ENCODE results near the gene MEIS3. TPM values are rescaled to one million over a fixed set of nuclear protein-coding genes. Genes with fewer than 3 reads are reported as not detected.

The MEIS3 gene
- total RNA-seq, 2 experiments from 2014 or later: not detected

DNA sequence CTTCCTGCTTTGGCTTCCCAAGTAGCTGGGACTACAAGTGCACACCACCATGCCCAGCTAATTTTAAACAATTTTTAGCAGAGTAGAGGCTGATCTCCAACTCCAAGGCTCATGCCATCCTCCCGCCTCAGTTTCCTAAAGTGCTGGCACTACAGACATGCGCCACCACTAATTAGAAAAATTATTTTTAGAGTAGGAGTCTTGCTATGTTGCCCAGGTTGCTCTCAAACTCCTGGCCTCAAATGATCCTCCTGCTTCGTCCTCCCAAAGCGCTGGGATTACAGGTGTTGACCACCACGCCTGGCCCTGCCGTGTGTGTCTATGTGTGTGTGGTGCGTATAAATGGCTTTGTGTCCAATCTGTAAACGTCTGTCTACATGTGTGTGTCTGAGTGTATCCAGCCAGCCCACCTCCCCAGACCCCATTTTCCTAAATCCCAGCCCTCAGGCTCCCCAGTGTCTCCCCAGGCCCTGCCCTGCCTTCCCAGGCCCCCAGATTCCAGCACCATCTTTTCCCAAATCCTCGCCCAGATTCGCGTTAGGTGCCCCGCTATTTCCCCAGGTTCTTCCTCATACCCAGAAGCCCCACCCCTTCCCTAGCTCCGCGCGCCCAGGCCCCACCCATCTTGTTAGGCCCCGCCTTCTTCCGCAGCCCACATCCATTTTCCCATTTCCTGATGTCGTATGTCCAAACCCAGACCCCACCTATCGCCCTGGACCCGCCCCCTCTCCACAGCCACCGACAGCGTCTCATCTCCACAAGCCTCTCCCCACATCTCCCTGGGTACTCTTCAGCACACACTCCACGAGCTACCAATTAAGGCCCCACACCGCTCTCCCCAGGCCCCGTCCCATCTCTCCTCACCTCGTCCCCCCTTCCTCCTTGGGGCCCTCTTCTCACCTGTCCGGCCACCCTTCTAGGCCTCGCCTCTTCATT lies 27.5 kb upstream of the MEIS3 start:
- POLR2A ChIA-PET: interaction anchor here (0.6 to 1.0 kb wide), 2 partner anchors 10 to 838 kb away, joined by 3 to 4 read pairs; no protein-coding TSS in a partner anchor
- Mint-ChIP-seq H3K27ac (peak overlapping the region; percentile 36), H3K36me3 (ENCODE audit: low read depth) (peaks cover 2% of the 10 kb centered on the region)

GRCh38 chr19:47445937-47446402 lies 26.6 kb upstream of the MEIS3 start:
- POLR2A ChIA-PET: interaction anchor here (0.9 to 1.0 kb wide), 2 partner anchors 9 to 164 kb away, joined by 3 read pairs; no protein-coding TSS in a partner anchor
- CTCF ChIA-PET: interaction anchor here (1.1 to 3.6 kb wide), 6 partner anchors 10 to 267 kb away, joined by 3 to 28 read pairs (median 4); partner anchors contain the start of gene KPTN
- Mint-ChIP-seq H3K36me3 (ENCODE audit: low read depth) (peaks cover 2% of the 10 kb centered on the region), H3K27ac (peak overlapping the region; percentile 17), H3K4me3 (peak overlapping the region; percentile 36), H3K27me3 (ENCODE audit: low read depth) (peaks cover 60% of the 10 kb centered on the region), H3K9me3 (ENCODE audit: insufficient read depth) (no peaks in the 10 kb centered on the region), H3K4me1 (ENCODE audit: low read depth) (peaks cover 45% of the 10 kb centered on the region)
- peak; percentile 79 for DNase-seq
- peak; percentile 70 for ATAC-seq

More for the DNA sequence above, 27.5 kb upstream of the MEIS3 start:
- Mint-ChIP-seq H3K27me3 (ENCODE audit: low read depth) (peaks cover 63% of the 10 kb centered on the region), H3K9me3 (ENCODE audit: insufficient read depth) (no peaks in the 10 kb centered on the region), H3K4me3 (peak overlapping the region; percentile 53), H3K4me1 (ENCODE audit: low read depth) (peaks cover 45% of the 10 kb centered on the region)
- peak; percentile 63 for DNase-seq
- CTCF ChIA-PET: interaction anchor here (1.1 to 3.6 kb wide), 5 partner anchors 11 to 266 kb away, joined by 3 to 28 read pairs (median 5); partner anchors contain the start of gene KPTN
- peak; percentile 8 for ATAC-seq

- Mint-ChIP-seq H3K36me3 (ENCODE audit: low read depth) (peaks cover 2% of the 10 kb centered on the region), H3K9me3 (ENCODE audit: insufficient read depth) (no peaks in the 10 kb centered on the region), H3K4me3 (peak overlapping the region; percentile 36), H3K4me1 (ENCODE audit: low read depth) (peaks cover 45% of the 10 kb centered on the region), H3K27me3 (ENCODE audit: low read depth) (peaks cover 63% of the 10 kb centered on the region), H3K27ac (peak overlapping the region; percentile 17)
- ChIA-PET CTCF (interaction anchor here (1.1 to 3.6 kb wide), 4 partner anchors 10 to 255 kb away, joined by 3 to 28 read pairs (median 4); no protein-coding TSS in a partner anchor), POLR2A (interaction anchor here (0.9 kb wide), 1 partner anchor 165 kb away, joined by 3 read pairs; no protein-coding TSS in a partner anchor)
- no peak for ATAC-seq
- no peak for DNase-seq
Observed at GRCh38 chr19:47445527-47445926, 26.2 kb upstream of the MEIS3 start.

GRCh38 chr19:47444388-47444821 lies 25.1 kb upstream of the MEIS3 start:
- H3K4me1 Mint-ChIP-seq (ENCODE audit: low read depth): peaks cover 45% of the 10 kb centered on the region
- POLR2A ChIA-PET: interaction anchor here (0.9 kb wide), 1 partner anchor 65 kb away, joined by 4 read pairs; no protein-coding TSS in a partner anchor

GRCh38 chr19:47443331-47443730 lies 24.0 kb upstream of the MEIS3 start:
- DNase-seq (no peak), ATAC-seq (no peak)
- H3K27ac Mint-ChIP-seq: no peak overlapping the region
- no peak overlapping the region for H3K4me3 Mint-ChIP-seq
- peaks cover 57% of the 10 kb centered on the region for H3K27me3 Mint-ChIP-seq (ENCODE audit: low read depth)
- peaks cover 2% of the 10 kb centered on the region for H3K36me3 Mint-ChIP-seq (ENCODE audit: low read depth)
- ChIA-PET POLR2A (no interaction called here), CTCF (interaction anchor here (0.6 to 1.2 kb wide), 2 partner anchors 41 to 287 kb away, joined by 3 read pairs; partner anchors contain the start of gene KPTN)
- H3K4me1 Mint-ChIP-seq (ENCODE audit: low read depth): peaks cover 48% of the 10 kb centered on the region
- H3K9me3 Mint-ChIP-seq (ENCODE audit: insufficient read depth): no peaks in the 10 kb centered on the region

More at GRCh38 chr19:47444388-47444821, 25.1 kb upstream of the MEIS3 start:
- DNase-seq: peak; percentile 61
- Mint-ChIP-seq H3K27me3 (ENCODE audit: low read depth) (peaks cover 61% of the 10 kb centered on the region), H3K9me3 (ENCODE audit: insufficient read depth) (no peaks in the 10 kb centered on the region), H3K27ac (no peak overlapping the region), H3K4me3 (peak overlapping the region; percentile 0), H3K36me3 (ENCODE audit: low read depth) (peaks cover 2% of the 10 kb centered on the region)
- CTCF ChIA-PET: interaction anchor here (0.7 to 3.6 kb wide), 5 partner anchors 8 to 256 kb away, joined by 3 to 28 read pairs (median 4); no protein-coding TSS in a partner anchor
- peak; percentile 19 for ATAC-seq

DNA sequence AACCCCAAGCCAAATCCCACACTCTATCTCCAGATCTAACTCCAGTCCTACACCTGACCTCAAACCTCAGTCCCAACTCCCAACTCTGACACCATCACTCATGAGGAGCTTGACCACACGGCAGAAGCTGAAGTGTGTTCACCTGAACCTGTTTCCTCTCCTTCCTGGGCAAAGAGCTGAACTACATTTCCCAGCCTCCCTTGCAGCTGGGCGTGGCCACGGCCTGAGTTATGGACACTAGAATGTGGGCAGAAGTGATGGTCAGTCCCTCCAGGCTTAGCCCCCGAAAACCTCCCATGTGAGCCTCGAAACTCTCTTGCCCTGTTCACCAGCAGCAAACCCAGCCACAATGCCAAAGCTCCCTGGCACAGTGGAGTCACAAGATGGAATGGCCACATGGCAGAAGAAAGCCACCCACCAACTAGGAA lies 19.5 kb upstream of the MEIS3 start:
- CTCF ChIA-PET: interaction anchor here (1.0 to 5.7 kb wide), 7 partner anchors 9 to 274 kb away, joined by 3 to 118 read pairs (median 4); partner anchors contain the start of genes EHD2 and KPTN
- no peak overlapping the region for H3K4me3 Mint-ChIP-seq
- H3K27ac Mint-ChIP-seq: no peak overlapping the region
- no peak for ATAC-seq
- H3K9me3 Mint-ChIP-seq (ENCODE audit: insufficient read depth): no peaks in the 10 kb centered on the region
- no peaks in the 10 kb centered on the region for H3K36me3 Mint-ChIP-seq (ENCODE audit: low read depth)
- H3K4me1 Mint-ChIP-seq (ENCODE audit: low read depth): peaks cover 43% of the 10 kb centered on the region
- DNase-seq: no peak
- POLR2A ChIA-PET: interaction anchor here (0.6 to 0.7 kb wide), 3 partner anchors 165 to 318 kb away, joined by 3 read pairs; no protein-coding TSS in a partner anchor
- H3K27me3 Mint-ChIP-seq (ENCODE audit: low read depth): peaks cover 27% of the 10 kb centered on the region

- Mint-ChIP-seq H3K4me1 (ENCODE audit: low read depth) (peaks cover 46% of the 10 kb centered on the region), H3K36me3 (ENCODE audit: low read depth) (peaks cover 3% of the 10 kb centered on the region), H3K4me3 (no peak overlapping the region), H3K9me3 (ENCODE audit: insufficient read depth) (no peaks in the 10 kb centered on the region), H3K27me3 (ENCODE audit: low read depth) (peaks cover 17% of the 10 kb centered on the region), H3K27ac (no peak overlapping the region)
- ChIA-PET CTCF (interaction anchor here (1.0 to 5.7 kb wide), 7 partner anchors 9 to 269 kb away, joined by 3 to 118 read pairs (median 5); partner anchors contain the start of genes DHX34 and KPTN), POLR2A (interaction anchor here (2.2 to 2.6 kb wide), 2 partner anchors 47 to 270 kb away, joined by 10 to 14 read pairs; partner anchors contain the start of gene KPTN)
- no peak for DNase-seq
- no peak for ATAC-seq
Observed at GRCh38 chr19:47437500-47437899, 18.2 kb upstream of the MEIS3 start.

DNA sequence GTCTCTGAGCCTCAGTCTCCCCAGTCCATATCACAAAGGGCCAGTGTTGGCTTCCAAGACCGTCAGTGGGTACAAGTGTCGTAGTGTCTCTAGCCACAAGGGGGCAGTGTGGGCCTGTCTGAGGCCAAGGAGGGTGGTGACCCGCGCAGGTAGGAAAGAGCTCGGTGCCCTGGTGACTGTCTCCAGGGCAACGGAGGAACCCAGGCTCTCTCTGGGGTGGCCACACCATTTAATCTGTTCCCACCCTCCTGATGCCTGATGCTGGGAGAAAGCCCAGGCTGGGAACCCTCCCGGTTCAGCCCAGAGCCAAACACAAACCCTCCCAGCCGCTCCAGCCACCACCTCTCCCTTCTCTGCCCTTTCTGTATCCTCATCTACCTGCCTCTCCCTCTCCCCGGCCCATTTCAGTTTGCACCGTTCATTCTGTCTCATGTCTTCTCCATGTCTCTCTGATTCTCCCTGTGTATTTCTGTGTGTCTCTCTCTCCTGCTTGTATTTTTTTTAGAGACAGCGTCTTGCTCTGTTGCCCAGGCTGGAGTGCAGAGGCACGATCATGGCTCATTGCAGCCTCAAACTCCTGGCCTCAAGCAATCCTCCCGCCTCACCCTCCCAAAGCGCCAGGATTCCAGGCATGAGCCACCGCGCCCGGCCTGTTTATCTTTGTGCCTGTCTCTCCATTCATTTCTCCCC lies 17.5 kb upstream of the MEIS3 start:
- peaks cover 53% of the 10 kb centered on the region for H3K4me1 Mint-ChIP-seq (ENCODE audit: low read depth)
- ChIA-PET POLR2A (interaction anchor here (0.6 to 2.6 kb wide), 3 partner anchors 9 to 271 kb away, joined by 3 to 14 read pairs (median 10); partner anchors contain the start of gene KPTN), CTCF (interaction anchor here (0.5 to 5.7 kb wide), 42 partner anchors 9 to 309 kb away, joined by 3 to 118 read pairs (median 4); partner anchors contain the start of genes BICRA, CCDC9, DHX34 and KPTN)
- peaks cover 13% of the 10 kb centered on the region for H3K27me3 Mint-ChIP-seq (ENCODE audit: low read depth)
- H3K27ac Mint-ChIP-seq: peak overlapping the region; percentile 27
- DNase-seq (peak; percentile 90), ATAC-seq (peak; percentile 88)
- no peaks in the 10 kb centered on the region for H3K9me3 Mint-ChIP-seq (ENCODE audit: insufficient read depth)
- H3K36me3 Mint-ChIP-seq (ENCODE audit: low read depth): peaks cover 3% of the 10 kb centered on the region
- no peak overlapping the region for H3K4me3 Mint-ChIP-seq

DNA sequence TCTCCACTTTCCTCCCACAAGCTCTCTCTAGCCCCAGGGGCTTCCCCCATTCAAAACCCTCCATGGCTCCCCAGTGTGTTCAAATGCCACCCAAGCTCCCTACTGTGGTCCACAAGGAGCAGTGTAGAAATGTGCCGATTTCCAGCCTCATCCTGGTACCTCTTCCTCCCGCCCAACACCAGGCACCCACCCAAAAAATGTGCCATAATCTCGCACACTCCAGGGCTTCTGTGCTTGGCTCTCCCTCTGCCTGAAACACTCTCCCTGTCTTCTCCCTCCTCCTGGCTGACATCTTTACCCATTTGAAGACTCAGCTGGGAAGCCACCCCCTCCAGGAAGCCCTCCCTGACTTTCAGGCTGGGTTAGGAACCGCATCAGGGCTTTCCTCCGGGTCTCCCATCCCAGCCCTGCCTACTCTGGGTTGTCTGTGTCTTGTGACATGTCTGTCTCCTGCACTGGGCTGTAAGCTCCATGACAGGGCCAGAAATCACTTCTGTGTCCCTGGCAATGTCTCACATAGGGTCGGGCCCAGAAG lies 16.6 kb upstream of the MEIS3 start:
- Mint-ChIP-seq H3K27me3 (ENCODE audit: low read depth) (peaks cover 14% of the 10 kb centered on the region), H3K4me1 (ENCODE audit: low read depth) (peaks cover 57% of the 10 kb centered on the region), H3K27ac (peak overlapping the region; percentile 23), H3K4me3 (no peak overlapping the region), H3K9me3 (ENCODE audit: insufficient read depth) (no peaks in the 10 kb centered on the region), H3K36me3 (ENCODE audit: low read depth) (peaks cover 6% of the 10 kb centered on the region)
- CTCF ChIA-PET: interaction anchor here (0.8 to 5.7 kb wide), 24 partner anchors 8 to 309 kb away, joined by 3 to 118 read pairs (median 6); partner anchors contain the start of genes DHX34, KPTN, NAPA and NOP53
- DNase-seq: no peak
- no peak for ATAC-seq
- POLR2A ChIA-PET: interaction anchor here (0.6 to 2.6 kb wide), 3 partner anchors 48 to 271 kb away, joined by 3 to 14 read pairs (median 10); partner anchors contain the start of gene KPTN

- Mint-ChIP-seq H3K36me3 (ENCODE audit: low read depth) (peaks cover 6% of the 10 kb centered on the region), H3K4me1 (ENCODE audit: low read depth) (peaks cover 62% of the 10 kb centered on the region), H3K27ac (peak overlapping the region; percentile 23), H3K4me3 (peak overlapping the region; percentile 5), H3K27me3 (ENCODE audit: low read depth) (peaks cover 13% of the 10 kb centered on the region), H3K9me3 (ENCODE audit: insufficient read depth) (no peaks in the 10 kb centered on the region)
- POLR2A ChIA-PET: interaction anchor here (0.6 to 2.6 kb wide), 3 partner anchors 49 to 272 kb away, joined by 3 to 14 read pairs (median 10); partner anchors contain the start of gene KPTN
- DNase-seq (peak; percentile 66), ATAC-seq (peak; percentile 59)
- CTCF ChIA-PET: interaction anchor here (0.8 to 5.7 kb wide), 13 partner anchors 11 to 310 kb away, joined by 3 to 118 read pairs (median 14); partner anchors contain the start of genes KPTN, NAPA and NOP53
Observed at GRCh38 chr19:47435196-47435595, 15.9 kb upstream of the MEIS3 start.

Data from activated CD8-positive, alpha-beta T cell treated with anti-CD3 and anti-CD28 coated beads, Interleukin-2, amount 10 ng/mL, durations not matched to agents 7 days and 5 days (primary cell).